ENCODE data around the gene ANAPC4.
A peak's percentile ranks its signal among the peaks of the same experiment; 100 is the strongest.

ANAPC4 gene

GRCh38 chr4:25377572-25378436 is 741 bp downstream of the ANAPC4 start:
- H3K4me3 ChIP-seq (replicated peaks; ENCODE audit: low read depth, low read length): peak overlapping the region; percentile 78
- TF ChIP-seq, protein P1, sequence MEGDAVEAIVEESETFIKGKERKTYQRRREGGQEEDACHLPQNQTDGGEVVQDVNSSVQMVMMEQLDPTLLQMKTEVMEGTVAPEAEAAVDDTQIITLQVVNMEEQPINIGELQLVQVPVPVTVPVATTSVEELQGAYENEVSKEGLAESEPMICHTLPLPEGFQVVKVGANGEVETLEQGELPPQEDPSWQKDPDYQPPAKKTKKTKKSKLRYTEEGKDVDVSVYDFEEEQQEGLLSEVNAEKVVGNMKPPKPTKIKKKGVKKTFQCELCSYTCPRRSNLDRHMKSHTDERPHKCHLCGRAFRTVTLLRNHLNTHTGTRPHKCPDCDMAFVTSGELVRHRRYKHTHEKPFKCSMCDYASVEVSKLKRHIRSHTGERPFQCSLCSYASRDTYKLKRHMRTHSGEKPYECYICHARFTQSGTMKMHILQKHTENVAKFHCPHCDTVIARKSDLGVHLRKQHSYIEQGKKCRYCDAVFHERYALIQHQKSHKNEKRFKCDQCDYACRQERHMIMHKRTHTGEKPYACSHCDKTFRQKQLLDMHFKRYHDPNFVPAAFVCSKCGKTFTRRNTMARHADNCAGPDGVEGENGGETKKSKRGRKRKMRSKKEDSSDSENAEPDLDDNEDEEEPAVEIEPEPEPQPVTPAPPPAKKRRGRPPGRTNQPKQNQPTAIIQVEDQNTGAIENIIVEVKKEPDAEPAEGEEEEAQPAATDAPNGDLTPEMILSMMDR (IDR thresholded peaks at IDR 0.05; ENCODE audit: low read length, missing control alignments): no peak
- DNase-seq (ENCODE audit: low read depth): peak; percentile 4

GRCh38 chr4:25378437-25378743 is 1.3 kb downstream of the ANAPC4 start:
- H3K4me3 ChIP-seq (replicated peaks; ENCODE audit: low read depth, low read length): peak overlapping the region; percentile 78
- no peak for DNase-seq (ENCODE audit: low read depth)
- TF ChIP-seq, protein P1 (IDR thresholded peaks at IDR 0.05; ENCODE audit: low read length, missing control alignments): no peak

DNA sequence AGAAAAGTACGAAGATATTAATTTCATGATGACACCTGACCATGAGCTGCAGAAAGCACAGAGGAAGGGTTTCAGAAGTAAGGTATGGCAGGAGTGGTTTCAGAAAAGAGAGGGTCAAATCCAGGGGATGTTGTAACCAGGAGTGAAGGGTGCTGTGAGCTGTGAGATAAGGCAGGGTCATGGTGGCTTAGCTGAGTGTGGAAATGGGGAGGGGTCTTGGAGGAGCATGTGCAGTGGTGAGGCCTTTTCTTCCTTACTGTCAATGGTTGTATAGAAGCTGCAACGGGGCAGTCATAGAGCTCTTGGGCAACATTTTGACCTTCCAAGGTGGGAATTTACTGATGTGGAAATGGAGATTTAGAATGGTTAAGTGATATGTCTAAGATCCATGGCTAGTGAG is 2.5 kb downstream of the ANAPC4 start:
- TF ChIP-seq, protein P1 (IDR thresholded peaks at IDR 0.05; ENCODE audit: low read length, missing control alignments): no peak
- H3K4me3 ChIP-seq (replicated peaks; ENCODE audit: low read depth, low read length): no peak overlapping the region
- no peak for DNase-seq (ENCODE audit: low read depth)

GRCh38 chr4:25383647-25384046 is 6.6 kb downstream of the ANAPC4 start:
- no peak for DNase-seq (ENCODE audit: low read depth)
- TF ChIP-seq, protein P1 (IDR thresholded peaks at IDR 0.05; ENCODE audit: low read length, missing control alignments): no peak
- H3K4me3 ChIP-seq (replicated peaks; ENCODE audit: low read depth, low read length): no peak overlapping the region

GRCh38 chr4:25386926-25387325 is 9.9 kb downstream of the ANAPC4 start:
- no peak for DNase-seq (ENCODE audit: low read depth)
- no peak overlapping the region for H3K4me3 ChIP-seq (replicated peaks; ENCODE audit: low read depth, low read length)
- TF ChIP-seq, protein P1 (IDR thresholded peaks at IDR 0.05; ENCODE audit: low read length, missing control alignments): no peak

GRCh38 chr4:25397305-25397704 is 20.2 kb downstream of the ANAPC4 start:
- DNase-seq (ENCODE audit: low read depth): no peak

More at GRCh38 chr4:25397305-25397704, 20.2 kb downstream of the ANAPC4 start:
- H3K4me3 ChIP-seq (replicated peaks; ENCODE audit: low read depth, low read length): no peak overlapping the region
- TF ChIP-seq, protein P1 (IDR thresholded peaks at IDR 0.05; ENCODE audit: low read length, missing control alignments): no peak

Data from fibroblast of pulmonary artery (primary cell).